ENCODE results near the gene SPOP.
"Not testable (repeated sequence)": the region's sequence is repeated elsewhere in the genome, so short reads cannot be mapped to it uniquely, and the experiment has no call there.

The SPOP gene

DNA sequence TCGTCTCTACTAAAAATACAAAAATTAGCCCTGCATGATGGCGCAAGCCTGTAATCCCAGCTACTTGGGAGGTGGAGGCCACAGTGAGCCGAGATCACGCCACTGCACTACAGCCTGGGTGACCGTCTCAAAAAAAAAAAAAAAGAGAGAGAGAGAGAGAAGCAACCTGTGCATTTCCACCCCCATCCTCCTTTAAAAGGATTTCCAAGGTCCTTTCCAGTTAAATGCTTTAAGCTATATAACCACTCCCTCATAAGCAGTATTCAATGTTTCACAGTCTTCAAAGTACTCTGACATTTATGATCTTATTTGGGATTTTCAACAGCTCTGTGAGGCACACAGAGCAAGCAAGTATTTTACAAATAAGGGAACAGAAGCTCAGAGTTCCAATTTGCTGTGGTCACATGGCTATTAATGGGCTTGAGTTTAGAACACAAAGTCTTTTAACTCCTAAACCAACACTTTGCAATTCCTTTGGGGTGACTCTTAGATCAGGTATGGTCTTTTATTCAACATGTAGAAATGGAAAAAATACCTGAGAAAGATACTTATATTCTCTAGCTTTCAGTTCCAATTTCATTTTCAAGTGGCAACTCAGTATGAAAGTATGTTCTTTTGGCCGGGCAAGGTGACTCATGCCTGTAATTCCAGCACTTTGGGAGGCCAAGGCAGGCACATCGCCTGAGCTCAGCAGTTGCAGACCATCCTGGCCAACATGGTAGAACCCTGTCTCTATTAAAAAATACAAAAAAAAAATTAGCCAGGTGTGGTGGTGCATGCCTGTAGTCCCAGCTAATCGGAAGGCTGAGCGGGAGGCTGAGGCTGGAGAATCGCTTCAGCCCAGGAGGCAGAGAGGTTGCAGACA, 31.3 kb downstream of the SPOP start:
- DNase-seq, result no peak

DNA sequence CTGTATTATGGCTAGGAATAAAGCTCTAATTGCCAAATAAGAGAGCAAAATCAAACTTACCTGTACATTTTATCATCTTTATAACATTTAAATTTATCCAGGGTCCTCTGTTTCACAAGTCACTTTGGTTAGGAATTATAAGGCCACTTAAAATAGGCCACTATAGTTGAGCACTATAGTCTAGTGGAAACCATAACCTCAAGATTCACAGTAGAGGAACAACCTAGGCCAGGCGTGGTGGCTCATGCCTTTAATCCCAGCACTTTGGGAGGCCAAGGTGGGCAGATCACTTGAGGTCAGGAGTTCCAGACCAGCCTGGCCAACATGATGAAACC, 31.9 kb downstream of the SPOP start:
- DNase-seq, result not testable (repeated sequence)

DNA sequence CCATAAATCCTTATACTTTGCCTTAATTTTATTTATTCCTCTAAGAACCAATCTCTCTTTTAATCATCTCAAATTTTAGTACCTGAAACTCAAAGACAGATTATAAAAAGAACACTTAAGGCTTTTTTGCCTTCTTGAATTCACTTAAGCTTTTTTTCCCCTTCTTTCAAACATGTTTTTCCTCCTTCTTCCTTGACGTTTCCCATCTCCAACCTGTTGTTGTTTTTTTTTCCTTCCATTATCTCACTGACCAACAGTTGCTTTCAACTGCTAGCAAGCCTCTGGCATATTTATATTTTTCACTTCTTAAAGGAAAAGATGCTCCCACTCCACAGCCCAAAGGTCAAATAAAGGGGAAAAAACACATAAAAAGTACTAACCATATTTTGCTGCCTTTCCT, 32.2 kb downstream of the SPOP start:
- no peak for DNase-seq

DNA sequence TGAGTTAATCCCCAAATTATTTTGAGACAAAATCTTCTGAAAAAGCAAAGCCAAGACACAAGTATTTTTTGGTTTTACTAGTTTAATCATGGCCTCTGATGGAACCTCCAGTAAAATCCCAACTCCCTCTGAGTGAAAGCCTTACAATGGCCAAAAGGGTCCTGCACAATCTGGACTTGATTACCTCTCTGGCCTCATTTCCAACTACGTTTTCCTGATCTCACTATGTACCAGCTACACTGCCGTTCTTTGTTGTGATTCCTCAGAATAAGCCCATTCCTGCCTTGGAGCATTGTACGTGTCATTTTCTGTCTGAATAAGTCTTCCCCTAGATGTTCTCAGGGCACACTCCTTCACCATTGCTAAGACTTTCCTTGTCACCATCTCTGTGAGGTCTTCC, 37.3 kb downstream of the SPOP start:
- DNase-seq, result no peak

DNA sequence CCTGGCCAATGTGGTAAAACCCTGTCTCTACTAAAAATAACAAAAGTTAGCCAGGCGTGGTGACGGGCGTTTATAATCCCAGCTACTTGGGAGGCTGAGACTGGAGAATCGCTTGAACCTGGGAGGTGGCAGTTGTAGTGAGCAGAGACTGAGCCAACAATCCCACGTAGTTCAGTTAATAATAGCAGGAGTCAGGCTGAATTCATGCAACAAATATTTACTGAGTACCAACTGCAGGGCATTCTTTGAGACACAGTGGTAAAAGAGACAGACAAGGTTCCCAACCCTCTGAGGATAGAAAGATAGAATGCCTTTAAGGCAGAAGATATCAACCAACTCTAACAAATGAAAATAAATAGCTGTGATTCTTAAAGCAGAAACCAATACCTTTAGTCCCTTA, 39.1 kb downstream of the SPOP start:
- no peak for DNase-seq

DNA sequence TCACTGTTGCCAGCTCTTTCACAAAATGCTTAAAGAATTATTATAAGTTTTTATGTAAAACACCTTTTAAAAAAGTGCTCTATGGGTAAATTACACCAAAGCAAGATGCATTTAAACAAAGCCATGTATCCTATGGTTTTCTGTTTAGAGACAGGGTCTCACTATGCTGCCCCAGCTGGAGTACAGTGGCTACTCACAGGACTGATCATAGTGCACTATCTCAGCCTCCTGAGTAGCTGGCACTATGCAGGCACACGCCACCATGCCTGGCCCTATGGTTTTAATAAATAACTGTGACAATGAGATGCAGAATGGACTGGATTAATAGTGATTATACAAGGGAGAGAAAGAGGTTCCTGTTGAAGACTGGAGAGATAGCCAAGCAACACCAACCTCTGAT, 40.2 kb downstream of the SPOP start:
- no peak for DNase-seq

DNA sequence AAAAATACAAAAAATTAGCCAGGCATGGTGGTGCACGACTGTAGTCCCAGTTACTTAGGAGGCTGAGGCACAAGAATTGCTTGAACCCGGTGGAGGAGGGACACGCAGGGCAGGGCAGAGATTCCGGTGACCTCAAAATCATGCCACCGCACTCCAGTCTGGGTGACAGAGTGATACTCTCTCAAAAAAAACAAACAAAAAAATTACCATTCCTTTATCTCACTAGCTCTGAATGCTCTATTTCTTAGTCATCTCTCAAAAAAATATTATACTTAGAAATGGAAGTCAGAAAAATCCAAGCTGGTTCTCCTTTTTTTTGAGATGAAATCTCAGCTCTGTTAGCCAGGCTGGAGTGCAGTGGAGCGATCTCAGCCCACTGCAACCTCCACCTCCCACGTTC, 40.8 kb downstream of the SPOP start:
- DNase-seq, result no peak

DNA sequence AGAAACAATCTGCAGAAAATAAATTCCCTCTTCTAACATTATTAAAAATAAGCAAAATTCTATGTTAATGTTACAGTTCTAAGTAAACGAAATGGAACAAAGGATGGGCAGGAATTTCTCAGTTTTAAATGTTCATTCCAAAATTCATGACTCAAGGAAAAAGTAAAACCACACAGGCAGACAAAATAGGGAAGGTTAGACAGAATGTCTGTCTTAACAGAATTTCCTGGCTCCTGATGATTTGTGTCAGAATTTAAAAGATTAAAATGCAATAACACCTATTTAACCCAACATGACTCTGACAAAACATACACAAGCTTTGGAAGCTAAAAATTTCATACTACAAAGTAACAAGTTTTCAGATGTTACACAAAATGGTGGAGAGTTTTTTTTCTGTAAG, 42.8 kb downstream of the SPOP start:
- no peak for DNase-seq

DNA sequence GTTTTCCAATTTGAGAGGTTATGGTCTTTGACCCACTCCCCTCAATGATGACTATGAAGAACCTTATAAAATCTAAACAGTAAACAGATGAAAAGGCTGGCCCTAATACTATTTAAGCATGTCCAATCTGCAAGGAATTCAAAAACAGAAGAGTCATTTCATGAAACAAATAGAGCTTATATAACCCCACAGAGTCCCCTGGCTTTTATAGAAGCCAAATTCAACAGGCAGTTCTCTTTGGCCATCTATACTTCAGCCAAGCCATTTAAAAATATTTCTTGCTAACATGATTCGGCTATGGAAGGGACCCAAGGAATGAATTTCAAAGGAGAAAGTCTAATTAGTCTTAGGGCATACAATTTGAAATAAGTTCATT, 43.4 kb downstream of the SPOP start:
- DNase-seq, result no peak

DNA sequence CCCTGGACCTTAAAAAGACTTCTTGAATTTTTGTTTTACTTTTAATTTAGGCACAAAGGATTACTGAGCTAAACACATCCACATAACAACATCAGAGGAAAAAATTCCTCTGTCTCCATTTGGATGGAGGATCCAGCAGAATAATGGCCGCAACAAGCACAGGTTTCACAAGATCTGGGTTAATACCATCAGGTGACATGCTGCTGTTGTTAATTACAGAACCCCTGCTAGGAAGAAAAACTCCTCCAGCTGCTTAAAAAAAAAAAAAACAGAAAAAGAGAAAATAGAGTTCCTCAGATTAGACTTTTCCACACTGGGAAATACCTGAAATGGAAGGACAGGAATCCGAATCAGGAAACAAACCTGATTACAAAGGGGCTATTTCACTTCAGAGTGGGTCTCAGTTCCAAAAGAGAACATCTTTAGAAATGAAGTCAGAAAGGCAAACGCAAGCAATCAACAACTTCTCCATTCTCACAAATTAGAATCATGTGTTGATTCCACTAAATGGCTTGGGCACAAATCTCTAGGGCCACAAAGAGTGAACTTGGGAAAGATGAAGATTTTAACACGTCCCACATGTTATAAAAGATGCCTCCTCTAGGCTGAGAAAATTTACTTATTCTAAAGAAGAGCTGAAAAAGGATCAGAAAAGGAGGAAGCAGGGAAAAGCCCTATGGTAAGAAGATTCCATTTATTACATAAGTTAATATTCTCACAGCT, 44.0 kb downstream of the SPOP start:
- DNase-seq, result no peak

DNA sequence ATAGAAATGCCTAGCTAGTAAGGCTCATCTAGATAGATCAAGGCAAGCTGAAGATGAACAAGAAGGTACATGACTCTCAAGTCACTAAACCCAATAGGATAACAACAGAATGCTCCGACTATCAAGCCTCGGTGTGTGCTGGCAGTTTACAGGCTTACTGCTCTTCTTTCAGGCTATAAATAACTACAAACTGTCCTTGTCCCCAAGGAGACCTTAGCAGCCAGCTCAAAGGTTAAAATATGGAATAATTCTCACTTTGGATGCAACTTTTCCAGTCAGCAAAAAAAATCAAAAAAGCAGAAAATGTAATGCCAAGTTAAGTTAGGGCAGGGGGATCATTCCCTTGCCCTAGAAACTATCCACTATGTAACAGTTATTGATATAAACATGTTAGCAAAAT, 44.6 kb downstream of the SPOP start:
- no peak for DNase-seq

DNA sequence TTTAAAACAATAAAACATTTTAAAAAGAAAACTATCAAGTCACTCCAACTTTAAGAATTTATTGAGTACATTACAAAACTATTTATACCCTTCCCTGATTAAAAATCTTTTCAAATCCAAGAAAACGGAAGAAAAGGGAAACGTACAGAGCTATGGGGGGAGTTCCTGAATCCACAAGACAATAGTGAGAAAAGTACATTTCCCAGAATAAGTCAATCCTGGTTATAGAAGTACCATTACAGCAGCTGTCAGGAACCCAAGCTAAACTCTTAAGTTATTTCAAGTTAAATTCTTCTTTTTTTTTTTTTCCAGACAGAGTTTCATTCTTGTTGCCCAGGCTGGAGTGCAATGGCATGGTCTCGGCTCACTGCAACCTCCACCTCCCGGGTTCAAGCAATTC, 45.7 kb downstream of the SPOP start:
- no peak for DNase-seq

DNA sequence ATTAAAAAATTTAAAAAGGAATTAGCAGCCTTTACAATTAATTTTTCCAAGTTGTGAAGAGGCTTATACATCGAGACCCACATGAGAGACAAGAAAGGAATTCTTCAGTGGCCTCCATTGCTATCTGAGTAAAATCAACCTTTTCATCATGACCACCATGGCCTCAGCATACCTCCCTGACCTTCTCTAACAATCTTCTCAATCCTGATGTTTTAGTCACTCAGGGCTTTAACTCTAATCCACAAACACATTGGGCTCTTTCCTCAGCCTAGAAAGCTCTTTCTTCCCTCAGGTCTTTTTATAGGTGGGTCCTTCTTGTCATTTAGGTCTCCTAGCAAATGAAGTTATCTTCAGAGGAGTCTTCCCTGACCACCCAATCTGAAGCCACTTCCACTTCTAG, 46.4 kb downstream of the SPOP start:
- DNase-seq, result no peak

DNA sequence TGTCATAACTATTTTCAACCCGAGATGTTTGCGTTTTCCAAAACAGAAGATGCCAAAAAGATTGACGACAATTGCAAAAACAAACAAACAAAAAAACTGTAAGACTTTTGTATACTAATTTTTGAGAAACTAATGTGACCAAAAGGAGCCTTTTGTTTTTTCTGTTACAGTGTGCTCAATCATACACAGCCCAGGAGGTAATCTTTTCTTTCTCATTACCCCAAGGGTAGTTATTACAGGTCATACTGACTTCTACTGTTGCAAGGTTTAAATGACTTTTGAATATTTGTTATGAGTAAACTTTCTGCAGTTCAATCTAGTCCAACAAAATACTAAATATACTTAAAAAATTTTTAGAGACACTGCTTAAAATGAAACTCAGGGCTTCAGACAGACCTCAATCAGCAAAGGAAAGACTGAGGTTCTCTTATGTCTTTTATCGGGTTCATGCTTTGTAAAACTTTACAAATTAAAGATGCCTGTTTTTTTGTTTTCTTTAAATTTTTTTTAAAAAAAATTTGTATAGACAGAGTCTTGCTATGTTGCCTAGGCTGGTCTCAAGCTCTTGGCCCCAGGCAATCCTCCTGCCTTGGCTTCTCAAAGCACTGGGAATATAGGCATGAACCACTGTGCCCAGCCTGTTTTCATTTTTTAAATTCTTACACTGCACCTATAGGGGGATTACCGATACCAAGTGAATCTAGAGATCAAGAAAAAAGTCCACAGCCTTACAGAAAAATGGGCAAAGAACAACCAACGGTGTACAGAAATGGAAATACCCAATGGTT, 47.6 kb downstream of the SPOP start:
- no peak for DNase-seq

DNA sequence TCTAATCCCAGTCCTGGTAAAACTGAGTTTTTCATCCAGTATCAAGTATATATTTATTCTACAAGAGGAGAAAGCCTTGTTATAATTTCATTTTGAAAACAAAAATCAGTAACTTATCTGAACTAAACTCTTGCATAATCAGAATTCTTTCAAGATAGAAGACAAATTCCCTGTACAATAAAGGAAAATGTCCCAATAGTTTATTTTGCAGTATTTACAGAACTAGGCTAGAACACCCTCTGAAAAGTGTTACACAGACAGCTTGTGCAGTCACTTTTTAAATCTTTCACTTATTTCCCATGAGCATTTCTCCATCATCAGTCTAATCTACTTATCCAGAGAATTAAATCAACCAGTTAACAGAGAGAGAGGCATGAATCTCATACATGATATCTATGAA, 48.5 kb downstream of the SPOP start:
- DNase-seq, result no peak

DNA sequence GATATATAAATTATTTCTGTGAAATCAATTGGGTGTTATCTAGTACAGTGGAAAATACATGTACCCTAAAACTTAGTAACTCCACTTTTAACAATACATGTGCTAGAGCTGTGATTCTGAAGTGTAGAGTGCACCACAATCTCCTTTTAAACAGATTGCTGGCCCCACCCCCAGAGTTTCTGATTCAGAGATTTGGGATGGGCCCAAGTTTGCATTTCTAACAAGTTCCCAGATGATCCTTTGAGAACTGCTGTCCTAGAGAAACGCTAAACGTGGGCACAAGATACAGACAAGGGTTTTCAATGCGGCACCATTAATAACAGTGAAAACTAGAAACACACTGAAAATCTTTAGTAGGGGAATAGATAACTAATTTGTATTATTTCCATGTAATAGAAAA, 53.0 kb downstream of the SPOP start:
- DNase-seq, result no peak

DNA sequence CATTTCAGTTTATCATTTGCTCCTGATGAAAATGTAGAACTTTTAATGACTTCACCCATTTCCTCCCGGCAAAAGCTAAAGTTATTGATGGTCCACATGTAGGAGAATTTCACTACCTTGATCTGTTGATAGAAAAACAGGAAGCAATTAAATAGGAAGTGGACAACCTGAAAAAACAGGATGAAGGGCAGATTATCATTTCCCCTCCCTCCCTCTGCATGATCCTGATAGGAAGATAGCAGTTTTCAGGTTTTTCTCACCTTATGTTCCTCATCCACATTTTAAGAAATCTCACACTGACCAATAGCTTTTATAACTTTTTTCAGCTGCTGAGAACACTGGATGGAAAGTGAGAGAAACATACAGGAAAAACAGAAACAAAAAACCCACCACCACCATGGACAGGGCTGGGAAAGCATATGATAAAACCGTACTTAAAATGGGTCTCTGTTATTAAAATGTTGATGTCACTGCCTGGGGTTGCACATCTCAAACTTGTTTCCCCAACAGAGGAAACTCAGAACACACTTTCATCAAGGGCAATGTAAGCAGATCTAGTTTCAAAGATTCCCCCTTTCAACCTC, 55.9 kb downstream of the SPOP start:
- DNase-seq, result no peak

DNA sequence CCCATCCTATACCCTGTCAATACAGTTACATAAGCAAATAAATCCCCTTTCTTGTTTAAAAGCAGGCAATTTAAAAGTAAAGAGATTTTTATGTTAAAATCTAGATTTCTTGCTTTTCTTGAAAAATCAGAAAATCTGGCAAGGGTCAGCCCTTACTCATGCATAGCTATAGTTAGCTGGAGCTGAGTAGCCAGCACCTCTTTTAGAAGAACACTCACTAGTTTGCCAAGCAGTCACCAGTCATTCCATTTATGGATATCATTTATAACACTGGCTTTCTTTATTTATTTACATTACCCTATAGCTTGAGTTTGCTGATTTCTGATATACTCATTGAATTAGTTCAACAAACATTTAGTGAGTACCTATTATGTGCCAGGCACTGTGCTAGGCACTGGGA, 56.5 kb downstream of the SPOP start:
- DNase-seq, result no peak

DNA sequence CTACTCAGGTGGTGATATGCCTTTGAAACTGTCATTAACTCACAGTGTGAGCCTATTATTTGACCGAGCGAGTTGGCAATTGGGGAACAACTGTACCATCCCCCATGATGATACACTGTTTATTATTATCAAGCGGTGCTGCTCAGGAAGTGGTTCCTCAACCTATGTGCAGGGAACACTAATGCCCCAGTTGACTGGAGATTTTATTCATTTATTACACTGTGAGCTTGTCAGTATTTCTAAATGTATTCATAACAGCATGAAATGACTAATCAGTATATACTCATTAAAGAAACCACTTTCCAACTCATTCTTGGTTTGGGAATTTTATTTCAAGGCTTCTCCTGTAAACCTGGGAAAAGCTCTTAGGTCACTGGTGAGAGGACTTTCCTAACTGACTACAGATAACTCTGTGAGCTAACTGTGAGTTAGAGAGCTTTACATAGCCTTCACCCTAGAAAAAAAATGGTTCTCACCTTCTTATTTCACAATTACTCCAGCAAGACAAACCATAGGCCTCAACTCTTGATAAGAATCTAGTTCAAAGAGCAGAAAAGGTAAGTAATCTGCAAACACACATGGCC, 59.8 kb downstream of the SPOP start:
- no peak for DNase-seq

DNA sequence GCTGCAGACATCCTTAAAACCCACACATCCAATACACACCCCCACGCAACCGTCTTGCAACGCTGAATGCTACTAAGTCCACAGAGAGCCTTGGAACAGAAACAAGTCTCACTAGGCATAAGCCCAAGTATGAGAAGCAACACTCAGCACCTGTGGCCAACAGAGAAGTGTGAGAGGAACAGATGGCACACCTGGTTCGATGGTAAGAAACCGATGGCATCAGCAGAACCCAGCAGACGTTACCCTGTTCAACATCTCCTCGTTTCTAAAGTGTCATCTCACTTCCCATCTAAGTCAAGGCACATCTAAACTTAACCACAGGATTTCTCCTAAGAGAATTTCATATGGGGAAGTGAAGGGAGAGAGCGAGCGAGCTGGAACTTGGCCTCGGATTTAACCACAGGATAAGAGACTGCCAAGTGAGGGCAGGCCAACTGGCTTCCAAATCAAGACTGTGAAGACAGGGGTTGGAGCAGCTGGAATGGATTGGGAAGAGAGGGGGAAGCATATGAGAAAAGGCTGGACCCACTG, 61.2 kb downstream of the SPOP start:
- no peak for DNase-seq

DNA sequence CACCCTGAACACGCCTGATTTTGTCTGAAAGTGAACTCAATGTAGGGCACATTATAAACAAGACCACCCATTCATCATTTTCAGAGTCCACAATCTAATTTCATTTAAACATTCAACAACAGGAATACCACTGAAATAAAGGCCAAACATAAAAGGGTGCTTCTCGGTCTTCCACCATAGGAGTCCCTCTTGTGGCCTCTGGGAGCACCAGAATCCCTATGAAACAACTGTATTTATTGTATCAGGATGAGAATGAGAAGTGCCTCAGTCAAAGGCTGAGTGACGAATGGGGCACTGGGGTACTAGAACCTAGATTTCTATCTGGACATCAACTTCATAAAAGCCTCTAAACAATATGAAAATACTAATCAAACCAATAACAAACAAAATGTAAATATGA, 61.8 kb downstream of the SPOP start:
- no peak for DNase-seq

DNA sequence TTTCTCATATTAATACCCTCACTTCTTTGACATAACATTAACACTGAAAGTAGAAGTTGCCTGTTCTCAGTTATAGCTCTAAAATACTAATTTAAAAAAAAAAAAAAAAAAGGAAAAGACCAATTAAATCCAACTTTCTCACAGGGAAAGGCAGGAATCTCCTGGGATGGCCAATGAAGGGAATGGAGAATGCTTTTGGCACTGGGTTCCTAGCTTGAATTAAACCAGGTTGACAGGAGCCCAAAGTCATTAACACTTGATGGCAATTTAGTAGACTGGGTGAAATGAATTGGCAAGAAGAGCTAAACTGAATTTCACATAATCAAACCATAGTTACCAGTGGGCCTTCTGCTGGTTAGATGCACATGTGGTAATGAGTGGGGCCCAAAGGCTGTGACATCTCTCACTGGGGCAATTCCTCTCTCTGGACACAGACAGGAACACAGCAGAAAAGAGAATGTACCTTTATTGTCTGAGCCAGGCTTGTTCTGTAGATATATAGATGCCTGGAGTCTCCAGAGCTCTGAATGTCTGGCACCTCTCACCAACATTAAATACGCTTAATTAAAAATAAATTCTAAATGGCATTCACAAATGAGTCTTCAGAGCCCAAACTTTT, 64.6 kb downstream of the SPOP start:
- DNase-seq, result no peak

DNA sequence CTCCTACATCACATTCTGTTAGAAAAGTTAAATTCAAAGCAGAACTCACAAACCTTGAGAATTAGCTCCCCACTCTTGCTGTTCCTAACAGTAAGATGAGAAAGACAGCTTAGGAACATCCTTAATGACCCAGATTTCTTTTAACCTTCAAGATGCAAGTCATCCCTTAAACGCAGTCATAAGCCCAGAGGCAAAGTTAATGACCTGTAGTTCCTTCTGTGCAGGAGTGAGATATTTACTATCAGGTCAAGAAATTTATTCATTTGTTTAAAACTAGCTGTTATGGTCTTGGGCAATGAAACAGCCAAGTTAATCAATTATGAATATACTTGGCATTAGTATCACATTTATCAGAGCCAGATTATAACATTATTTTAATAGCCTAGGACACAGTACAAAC, 65.2 kb downstream of the SPOP start:
- DNase-seq, result no peak

Measured in CD4-positive, alpha-beta T cell treated with Interleukin-17A for 1 hour (primary cell).